ENCODE results near the gene TCF7.
"Not testable (repeated sequence)": the region's sequence is repeated elsewhere in the genome, so short reads cannot be mapped to it uniquely, and the experiment has no call there.

TCF7 gene

GRCh38 chr5:134145779-134146581 lies 31.5 kb downstream of the TCF7 start:
- peak; percentile 33 for DNase-seq

GRCh38 chr5:134146651-134147518 lies 32.4 kb downstream of the TCF7 start:
- no peak for DNase-seq

- no peak for DNase-seq
Observed at GRCh38 chr5:134148316-134148715, 33.8 kb downstream of the TCF7 start.

- no peak for DNase-seq
Observed at GRCh38 chr5:134148986-134149539, 34.6 kb downstream of the TCF7 start.

GRCh38 chr5:134149571-134150303 lies 35.3 kb downstream of the TCF7 start:
- no peak for DNase-seq

DNA sequence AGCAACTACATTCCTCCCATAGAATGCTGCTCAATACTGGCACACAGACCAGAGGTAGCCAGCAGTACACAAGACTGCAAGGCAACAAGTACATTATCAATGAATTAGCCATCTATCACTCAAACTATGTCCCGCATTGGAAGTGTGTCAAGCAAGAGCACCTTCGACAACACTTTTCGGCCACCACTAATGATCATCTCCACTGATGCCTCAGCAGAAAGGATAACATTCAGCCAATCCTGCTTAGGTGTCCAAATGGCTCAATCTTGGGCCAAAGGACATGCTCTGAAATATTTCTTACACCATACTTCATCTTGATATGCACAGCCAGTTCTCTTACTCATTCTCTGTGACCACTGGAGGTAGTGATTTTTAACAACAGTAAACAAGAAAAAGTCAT lies 37.2 kb downstream of the TCF7 start:
- DNase-seq, result no peak

DNA sequence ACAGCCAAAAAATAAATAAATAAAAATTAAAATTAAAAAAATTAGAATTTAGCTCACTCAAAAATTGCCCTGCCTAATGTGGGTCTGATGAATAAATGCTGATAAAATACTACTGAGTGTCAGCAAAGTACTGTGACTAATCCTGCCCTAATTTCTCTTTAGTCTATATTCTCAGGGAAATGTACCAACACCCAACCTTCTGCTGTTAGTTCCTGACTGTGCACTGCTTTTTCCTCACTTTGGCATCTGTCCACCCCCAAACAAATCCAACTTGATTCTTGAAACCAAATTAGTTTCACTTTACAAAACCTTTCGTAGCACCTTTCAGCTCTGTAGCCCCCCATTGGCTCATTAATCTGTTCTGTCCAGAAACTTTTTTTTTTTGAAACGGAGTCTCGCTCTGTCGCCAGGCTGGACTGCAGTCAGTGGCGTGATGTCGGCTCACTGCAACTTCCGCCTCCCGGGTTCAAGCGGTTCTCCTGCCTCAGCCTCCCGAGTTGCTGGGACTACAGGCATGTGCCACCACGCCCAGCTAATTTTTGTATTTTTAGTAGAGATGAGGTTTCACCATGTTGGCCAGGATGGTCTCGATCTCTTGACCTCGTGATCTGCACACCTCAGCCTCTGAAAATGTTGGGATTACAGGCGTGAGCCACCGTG lies 37.8 kb downstream of the TCF7 start:
- not testable (repeated sequence) for DNase-seq

GRCh38 chr5:134153241-134153640 lies 38.8 kb downstream of the TCF7 start:
- DNase-seq, result no peak

DNA sequence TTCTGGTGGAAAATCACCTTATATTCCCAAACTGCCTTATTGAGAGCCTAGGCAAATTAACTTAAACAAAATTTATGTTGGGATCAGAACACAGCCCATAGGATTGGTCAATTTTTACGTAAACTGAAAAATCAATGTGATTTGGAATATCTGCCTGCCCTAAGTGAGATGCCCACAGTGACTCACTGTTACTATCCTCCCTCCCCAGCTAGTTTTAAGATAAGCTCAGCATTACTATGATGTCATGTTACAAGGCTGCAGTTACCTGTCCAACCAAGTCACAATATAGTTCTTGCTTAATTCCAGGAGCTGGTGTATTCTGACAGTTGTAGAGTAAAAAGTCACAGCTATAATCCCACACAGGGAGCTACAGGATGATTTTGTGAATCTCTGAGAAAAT lies 39.2 kb downstream of the TCF7 start:
- DNase-seq, result peak; percentile 62

DNA sequence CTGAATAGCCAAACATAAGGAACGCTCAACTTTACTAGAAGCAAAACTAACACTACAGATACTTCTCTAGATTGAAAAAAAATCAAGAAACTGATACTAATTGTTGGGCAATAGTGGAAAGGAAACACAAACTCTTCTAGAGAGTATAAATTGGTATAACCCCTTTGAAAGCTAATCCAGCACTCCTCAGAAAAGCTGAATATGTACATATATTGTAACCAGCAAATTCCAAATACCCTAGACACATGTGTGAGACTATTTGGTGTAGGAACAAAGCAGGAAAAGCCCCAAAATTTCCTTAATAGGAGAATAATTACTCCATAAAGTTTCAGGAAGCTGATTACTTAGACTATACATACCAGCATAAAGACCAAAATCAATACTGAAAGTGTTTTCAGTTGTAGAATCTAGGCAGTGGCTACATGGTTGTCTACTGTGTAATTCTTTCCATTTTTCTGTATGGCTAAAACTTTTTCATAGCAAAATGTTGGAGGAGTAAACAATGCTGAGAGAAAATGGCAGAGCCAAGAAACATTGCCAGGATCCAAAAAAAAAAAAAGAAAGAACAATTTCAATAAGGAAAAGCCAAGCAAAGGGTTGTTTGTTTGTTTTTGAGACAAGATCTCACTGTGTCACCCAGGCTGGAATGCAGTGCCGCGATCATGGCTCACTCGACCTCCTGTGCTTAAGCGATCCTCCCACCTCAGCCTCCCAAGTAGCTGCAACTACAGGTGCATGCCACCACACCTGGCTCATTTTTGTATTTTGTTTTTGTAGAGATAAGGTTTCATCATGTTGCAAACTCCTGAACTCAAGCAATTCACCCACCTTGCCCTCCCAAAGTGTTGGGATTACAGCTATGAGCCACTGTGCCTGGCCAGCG lies 47.3 kb downstream of the TCF7 start:
- DNase-seq, result no peak

GRCh38 chr5:134162592-134162991 lies 48.1 kb downstream of the TCF7 start:
- no peak for DNase-seq

GRCh38 chr5:134171972-134172371 lies 57.5 kb downstream of the TCF7 start:
- DNase-seq, result no peak

- DNase-seq, result no peak
Observed at GRCh38 chr5:134174841-134175839, 60.7 kb downstream of the TCF7 start.

GRCh38 chr5:134175921-134176510 lies 61.5 kb downstream of the TCF7 start:
- no peak for DNase-seq

DNA sequence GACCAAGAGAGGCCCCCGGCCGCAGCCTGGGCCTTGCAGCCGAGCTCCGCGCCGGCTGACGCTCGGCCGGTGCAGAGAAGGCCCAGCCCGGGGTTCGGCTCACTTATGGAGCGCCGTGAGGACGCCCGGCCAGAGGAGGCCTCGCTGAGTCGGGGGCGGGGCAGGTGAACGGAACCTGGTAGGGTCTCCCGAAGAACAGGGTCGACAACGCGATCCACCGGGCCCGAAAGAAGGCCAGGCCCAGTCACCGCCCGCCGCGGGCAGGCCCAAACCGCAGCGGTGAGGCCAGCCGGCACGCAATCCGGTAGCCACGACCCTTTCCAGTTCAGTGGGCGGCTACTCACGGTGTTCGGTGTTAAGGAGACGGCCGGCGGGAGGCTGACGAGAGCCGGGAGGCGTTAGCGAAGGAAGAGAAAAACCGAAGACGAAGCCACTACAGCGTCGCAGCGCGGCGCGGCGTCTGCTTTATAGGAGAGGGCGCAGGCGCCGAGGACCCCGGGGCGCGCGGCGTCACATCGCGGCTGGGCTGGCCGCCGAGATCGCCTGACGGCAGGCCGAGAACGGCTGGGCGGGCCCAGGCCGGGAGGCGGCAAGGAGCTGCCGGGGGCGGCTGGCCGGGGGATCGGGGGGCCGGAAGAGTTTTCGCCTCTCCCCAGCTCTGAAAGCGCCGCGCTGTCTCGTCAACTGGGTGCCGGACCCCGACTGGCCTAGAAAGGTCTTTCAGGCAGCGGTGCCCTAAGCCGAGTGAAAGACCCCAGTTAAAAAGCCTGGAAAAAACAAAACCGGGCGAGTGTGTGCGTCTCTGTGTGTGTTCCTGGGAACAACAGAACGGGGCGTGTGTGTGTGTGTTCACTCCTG lies 62.3 kb downstream of the TCF7 start, which contains the start of gene SKP1:
Gene SKP1, minus strand, starts transcription at position 440 of the 858 bp plus-strand sequence. CDS start 2,928 bp downstream, outside the sequence.
- peak; percentile 63 for DNase-seq

DNA sequence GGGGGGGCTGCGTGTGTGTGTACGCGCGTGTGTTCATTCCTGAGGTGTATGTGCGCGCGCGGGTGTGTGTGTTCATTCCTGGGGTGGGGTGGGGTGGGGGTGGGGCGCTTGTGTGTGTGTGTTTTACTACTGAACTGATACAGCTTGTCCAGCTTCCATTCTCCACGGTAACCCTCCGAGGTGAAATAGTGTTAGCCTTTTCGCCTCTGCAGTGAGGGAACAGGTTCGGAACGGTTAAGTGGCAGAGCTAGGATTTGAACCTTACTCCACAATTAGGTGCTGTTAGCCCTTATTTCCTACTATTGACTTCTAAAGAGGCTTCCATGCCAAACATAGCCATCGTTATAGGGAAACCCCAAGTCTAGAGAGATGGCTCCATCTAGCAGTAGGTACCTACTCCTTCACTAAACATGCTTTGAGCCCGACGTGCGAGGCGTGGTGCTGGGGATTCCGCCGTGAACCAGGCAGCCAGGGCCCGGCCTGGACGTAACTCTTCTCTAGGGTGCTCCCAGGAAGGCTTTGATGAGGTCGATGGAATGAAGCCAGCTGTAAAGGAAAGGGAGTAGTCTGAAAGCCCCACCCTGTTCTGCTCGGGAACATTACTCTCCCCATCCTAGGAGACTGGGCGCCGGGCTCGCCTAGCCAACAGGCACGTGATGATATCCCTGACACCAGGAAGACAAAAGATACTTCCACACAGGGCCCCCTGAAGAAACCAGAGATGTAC lies 63.1 kb downstream of the TCF7 start:
- DNase-seq, result peak; percentile 82

- no peak for DNase-seq
Observed at GRCh38 chr5:134178096-134178419, 63.6 kb downstream of the TCF7 start.

DNA sequence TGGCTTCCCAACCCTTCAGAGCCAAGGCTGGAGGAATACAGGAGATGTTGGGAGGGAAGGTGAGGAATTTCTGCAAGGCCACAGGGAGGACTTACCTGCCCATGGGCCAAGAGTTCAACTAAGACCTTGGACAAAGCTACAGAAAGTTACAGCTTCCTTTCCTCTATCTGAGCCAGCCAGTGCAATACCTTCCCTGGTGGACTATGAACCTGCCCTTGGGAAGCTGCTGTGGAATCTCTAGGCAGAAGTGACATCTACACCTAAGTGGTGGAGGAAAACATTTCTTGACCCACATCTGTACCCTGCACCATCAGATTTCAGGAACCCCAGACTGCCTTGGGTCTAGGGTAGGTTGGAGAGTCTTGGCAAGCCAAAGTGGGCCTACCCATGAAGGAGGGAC lies 69.0 kb downstream of the TCF7 start:
- DNase-seq, result no peak

Measured in NCI-H226 (cell line).